GM10266 (cell line): Measurements from ENCODE around the gene PIH1D2.
"Not testable (repeated sequence)": the region's sequence is repeated elsewhere in the genome, so short reads cannot be mapped to it uniquely, and the experiment has no call there.

Source experiments
- DNase-seq: peaks from one replicate; pipeline ENCODE4 v3.0.0; 2012; ENCODE audit errors: extremely low spot score
- TF ChIP-seq, protein P1 (sequence below): IDR thresholded peaks from 2 replicates; pipeline ENCODE4 v1.5.1; 2012; ENCODE audit warnings: mild to moderate bottlenecking, low read depth; ENCODE audit not compliant: control insufficient read depth, insufficient read depth; ENCODE audit errors: missing control alignments

The PIH1D2 gene

DNA sequence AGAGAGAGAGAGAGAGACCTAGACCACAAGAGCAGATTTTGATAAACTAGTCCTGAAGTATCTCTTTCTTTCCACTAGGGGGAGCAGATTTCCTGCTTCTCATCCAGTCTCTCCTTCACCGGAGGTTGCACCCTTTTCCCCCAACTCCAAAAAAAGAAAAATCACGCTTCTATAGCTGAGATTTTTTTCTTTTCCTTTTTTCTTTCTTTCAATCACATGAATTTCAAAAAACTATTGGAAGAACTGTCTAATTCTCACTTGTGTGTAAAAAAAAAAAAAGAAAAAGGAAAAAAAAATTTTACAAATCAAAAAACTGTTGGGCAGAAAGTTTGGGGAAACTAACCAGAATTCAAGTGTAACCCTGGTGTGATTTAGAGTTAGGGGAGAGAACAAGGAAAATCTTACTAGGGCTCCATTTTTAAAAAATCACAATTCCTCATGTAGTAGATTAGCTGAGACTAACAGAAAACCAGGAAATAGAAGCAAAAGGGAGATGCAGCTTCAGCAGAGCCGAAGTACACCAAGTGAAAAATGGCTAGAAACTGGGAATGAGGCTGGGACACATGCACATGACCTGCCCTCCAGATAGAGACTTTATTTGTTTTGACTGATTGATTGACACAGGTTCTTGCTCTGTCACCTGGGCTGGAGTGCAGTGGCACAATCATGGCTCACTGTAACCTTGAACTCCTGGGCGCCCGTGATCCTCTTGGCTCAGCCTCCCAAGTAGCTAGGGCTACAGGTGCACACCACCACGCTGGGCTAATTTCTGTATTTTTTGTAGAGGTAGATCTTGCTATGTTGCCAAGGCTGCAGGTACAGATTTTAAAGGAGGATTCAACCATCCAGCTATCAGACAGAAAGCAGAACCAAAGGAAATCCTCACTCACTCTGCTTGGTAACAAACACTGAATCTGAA lies 40.0 kb upstream of the PIH1D2 start:
- DNase-seq: peak; percentile 39
- TF ChIP-seq, protein P1, sequence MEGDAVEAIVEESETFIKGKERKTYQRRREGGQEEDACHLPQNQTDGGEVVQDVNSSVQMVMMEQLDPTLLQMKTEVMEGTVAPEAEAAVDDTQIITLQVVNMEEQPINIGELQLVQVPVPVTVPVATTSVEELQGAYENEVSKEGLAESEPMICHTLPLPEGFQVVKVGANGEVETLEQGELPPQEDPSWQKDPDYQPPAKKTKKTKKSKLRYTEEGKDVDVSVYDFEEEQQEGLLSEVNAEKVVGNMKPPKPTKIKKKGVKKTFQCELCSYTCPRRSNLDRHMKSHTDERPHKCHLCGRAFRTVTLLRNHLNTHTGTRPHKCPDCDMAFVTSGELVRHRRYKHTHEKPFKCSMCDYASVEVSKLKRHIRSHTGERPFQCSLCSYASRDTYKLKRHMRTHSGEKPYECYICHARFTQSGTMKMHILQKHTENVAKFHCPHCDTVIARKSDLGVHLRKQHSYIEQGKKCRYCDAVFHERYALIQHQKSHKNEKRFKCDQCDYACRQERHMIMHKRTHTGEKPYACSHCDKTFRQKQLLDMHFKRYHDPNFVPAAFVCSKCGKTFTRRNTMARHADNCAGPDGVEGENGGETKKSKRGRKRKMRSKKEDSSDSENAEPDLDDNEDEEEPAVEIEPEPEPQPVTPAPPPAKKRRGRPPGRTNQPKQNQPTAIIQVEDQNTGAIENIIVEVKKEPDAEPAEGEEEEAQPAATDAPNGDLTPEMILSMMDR: peak; percentile 63

DNA sequence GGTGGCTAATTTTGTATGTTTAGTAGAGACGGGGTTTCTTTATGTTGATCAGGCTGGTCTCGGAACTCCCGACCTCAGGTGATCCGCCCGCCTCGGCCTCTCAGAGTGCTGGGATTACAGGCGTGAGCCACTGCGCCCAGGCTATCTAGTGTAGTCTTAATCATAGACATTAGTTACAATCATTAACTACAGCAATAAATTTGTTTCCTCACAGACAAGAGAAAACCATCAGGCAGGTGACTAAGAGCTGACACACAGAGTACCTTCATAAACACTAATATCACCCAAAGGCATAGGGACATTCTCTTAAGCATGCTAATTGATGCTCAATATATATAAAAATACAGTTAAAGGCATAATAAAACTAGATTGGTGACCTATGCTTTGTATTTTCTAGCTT lies 32.3 kb upstream of the PIH1D2 start:
- DNase-seq: no peak
- TF ChIP-seq, protein P1: no peak

DNA sequence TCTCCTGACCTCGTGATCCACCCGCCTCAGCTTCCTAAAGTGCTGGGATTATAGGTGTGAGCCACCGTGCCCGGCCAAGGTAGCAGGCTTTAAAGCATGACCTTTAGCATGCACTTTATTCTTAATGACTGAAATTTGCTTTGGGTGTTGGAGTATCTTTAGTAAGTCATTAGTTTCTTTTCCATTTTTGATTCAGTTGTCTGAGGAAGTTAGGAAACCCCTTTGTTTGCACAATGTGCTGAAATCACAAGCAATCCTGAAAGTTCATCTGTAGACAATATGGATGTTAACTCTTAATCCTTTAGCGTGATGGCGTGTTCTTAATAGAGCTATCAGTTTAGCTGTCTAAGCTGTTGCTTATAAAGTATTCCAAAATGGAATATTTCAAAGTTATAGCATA lies 29.6 kb upstream of the PIH1D2 start:
- no peak for DNase-seq
- TF ChIP-seq, protein P1: no peak

DNA sequence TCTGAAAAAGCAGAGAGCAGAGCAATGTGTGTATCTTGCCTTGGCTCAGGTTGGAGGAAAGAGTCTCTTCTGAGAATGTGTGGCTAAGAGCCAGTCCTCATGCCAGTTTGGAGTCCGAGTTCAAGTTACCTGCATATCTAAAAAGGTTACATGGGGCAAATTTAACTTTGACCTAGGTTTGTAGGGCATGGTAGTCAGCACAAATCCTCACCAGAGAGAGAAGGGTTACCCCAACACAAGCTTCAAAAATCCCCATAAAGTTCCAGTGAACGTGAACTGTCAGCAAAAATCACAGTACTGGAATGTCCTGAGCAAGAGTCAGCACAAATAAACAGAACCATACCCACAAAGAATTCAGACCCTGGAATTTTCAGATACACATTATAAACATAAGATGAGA lies 26.6 kb upstream of the PIH1D2 start:
- no peak for DNase-seq
- TF ChIP-seq, protein P1: no peak

DNA sequence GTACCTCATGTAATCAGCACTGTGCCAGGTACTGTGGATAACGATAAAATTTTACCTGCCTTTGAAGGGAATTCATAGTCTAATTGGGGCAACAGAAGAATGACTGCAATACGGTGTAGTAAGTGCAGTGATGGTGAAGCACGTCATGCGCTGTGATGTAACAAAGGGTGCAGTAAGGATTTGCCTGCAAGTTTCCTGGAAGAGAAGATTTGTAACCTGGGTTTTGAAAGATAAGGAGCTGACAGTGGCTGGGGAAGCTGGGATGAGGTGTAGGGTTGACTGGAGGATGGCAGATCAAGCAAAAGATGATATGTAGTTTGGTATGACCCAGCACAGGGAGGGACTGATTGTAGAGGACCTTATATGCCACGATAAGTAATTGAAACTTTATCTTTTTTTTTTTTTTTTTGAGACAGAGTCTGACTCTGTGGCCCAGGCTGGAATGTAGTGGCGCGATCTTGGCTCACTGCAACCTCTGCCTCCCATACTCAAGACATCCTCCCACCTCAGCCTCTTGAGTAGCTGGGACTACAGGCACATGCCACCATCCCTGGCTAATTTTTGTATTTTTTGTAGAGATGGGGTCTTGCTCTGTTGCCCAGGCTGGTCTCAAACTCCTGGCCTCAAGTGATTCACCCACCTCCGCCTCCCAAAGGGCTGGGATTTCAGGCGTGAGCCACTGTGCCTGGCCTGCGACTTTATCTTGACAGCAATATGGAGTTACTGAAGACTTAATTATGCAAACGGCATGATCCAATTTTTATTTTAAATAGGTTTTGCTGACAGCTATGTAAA lies 24.1 kb upstream of the PIH1D2 start:
- DNase-seq: no peak
- TF ChIP-seq, protein P1: no peak

DNA sequence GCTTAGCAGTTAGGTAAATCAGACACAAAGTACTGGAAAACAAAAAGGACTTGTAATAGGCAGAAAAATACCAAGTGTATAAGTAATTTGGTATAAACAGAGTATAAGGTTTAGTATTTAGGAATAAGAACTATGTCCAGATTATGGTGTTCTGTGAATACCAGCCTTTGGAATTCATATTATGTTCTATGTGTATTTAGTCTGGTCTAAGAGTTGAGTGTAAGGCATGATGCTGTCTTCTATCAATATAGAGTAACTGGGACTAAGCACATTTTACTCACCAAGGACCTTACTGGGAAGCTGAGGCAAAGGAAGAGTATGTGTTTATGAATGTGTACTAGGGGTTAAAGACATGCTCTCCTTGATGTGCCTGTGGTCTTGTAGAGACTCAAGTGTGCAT lies 22.4 kb upstream of the PIH1D2 start:
- TF ChIP-seq, protein P1: no peak
- no peak for DNase-seq

DNA sequence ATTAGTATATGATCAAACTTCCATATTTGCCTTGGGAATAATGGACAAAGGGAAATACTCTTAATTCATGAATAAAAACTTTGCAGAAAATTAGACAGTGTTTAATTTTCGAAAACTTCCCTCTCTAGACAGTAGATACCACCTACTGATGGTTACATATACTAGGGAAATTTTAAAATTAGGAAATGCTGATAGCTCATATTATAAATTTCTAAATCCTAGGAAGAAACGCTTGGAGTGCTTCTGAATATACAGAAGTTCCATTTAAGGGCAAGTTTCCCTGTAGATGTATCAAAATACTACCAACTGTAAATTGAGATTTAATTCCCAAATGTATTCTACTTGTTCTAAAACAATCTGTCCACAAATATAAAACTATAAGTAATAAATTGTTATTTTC lies 21.5 kb upstream of the PIH1D2 start:
- not testable (repeated sequence) for DNase-seq
